D721Med (cell line): ENCODE measurements around the gene SCMH1.

ENCODE experiments used
- DNase-seq: peaks from one replicate; pipeline ENCODE4 v3.0.0; 2011; ENCODE audit warnings: low spot score; ENCODE audit not compliant: insufficient read length
- FAIRE-seq: peaks from 2 replicates; lab custom pipeline; 2011; peaks lifted over from hg19 to GRCh38; lab: Jason Lieb, UNC
- CTCF ChIP-seq: IDR thresholded peaks from 2 replicates; pipeline ENCODE4 v1.5.1; 2012; ENCODE audit warnings: mild to moderate bottlenecking, control low read depth; ENCODE audit not compliant: insufficient read depth; ENCODE audit errors: missing control alignments

SCMH1 gene

GRCh38 chr1:41110736-41111135 is 131.4 kb downstream of the SCMH1 start:
- TF ChIP-seq CTCF, result no peak
- no peak for FAIRE-seq

GRCh38 chr1:41110286-41110685 is 131.8 kb downstream of the SCMH1 start:
- FAIRE-seq (no peak), DNase-seq (no peak)
- no peak for TF ChIP-seq CTCF

More at GRCh38 chr1:41110736-41111135, 131.4 kb downstream of the SCMH1 start:
- no peak for DNase-seq

GRCh38 chr1:41109310-41110197 is 132.6 kb downstream of the SCMH1 start:
- no peak for FAIRE-seq
- TF ChIP-seq CTCF, result no peak
- DNase-seq, result no peak

- no peak for FAIRE-seq
- TF ChIP-seq CTCF, result no peak
- DNase-seq, result no peak
Measured at GRCh38 chr1:41108696-41109275, 133.3 kb downstream of the SCMH1 start.

- FAIRE-seq (no peak), DNase-seq (no peak)
- TF ChIP-seq CTCF, result no peak
Measured at GRCh38 chr1:41103766-41104165, 138.3 kb downstream of the SCMH1 start.

- FAIRE-seq (no peak), DNase-seq (no peak)
- TF ChIP-seq CTCF, result no peak
Measured at GRCh38 chr1:41102653-41103052, 139.5 kb downstream of the SCMH1 start.
